CD4-positive, alpha-beta T cell treated with Interleukin-1 beta for 1 hour (primary cell): ENCODE results near the gene TMEM59.
"Not testable (repeated sequence)": the region's sequence is repeated elsewhere in the genome, so short reads cannot be mapped to it uniquely, and the experiment has no call there.

Experiments
- DNase-seq, 2 donors: peaks; one replicate each; pipeline ENCODE4 v3.0.0-alpha.2; 2020 to 2022

TMEM59 gene

DNA sequence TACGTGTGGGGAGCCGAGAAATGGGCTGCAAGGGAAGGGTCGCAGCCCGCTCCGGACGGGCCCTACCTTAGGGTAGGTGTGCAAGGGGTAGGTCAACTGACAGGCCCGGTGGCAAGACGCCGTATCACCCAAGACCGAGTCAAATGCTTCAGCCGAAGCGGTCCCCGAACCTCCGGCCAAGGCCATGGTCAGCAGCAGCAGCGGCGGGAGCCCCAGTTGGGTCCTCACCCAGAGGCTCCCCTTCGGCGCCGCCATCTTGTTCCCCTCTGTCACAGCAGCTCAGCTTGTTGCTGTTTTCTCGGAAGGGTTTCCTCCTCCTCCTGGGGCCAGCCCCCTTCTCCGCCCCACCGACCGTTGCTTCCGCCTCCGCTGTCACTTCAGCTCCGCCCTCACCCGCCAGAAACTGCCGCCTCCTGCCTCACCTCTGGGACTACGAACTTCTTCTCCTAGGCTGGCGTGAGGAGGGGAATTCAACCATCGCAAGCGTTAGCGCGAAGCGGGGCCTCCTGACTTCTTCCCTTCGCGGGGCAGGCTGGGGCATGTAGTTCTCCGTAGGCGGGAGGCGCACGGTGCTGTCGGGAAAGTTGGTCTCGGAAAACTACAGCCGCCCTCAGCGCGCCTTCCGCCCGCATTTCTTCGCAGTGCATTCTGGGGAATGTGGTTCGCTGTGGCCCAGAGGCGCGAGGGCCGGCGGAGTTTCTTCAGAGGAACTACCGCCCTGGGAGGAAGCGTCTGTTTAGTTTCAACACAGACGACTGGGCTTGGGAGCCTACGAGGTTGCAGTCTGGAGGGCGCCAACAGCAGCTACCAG lies at the start of gene TMEM59, which contains the start of gene TCEANC2:
TMEM59 (minus strand) TSS at position 271 of the 811 bp plus-strand sequence; CDS start at position 255, 16 bp downstream.
TCEANC2 (plus strand) TSS at position 675 of the 811 bp plus-strand sequence. CDS start 815 bp downstream, outside the sequence.
- peak; percentile 98 for DNase-seq

- DNase-seq = no peak
Observed at GRCh38 chr1:54100500-54100899, 47.5 kb upstream of the TMEM59 start.

- DNase-seq = no peak
Observed at GRCh38 chr1:54099061-54099610, 46.1 kb upstream of the TMEM59 start.

DNA sequence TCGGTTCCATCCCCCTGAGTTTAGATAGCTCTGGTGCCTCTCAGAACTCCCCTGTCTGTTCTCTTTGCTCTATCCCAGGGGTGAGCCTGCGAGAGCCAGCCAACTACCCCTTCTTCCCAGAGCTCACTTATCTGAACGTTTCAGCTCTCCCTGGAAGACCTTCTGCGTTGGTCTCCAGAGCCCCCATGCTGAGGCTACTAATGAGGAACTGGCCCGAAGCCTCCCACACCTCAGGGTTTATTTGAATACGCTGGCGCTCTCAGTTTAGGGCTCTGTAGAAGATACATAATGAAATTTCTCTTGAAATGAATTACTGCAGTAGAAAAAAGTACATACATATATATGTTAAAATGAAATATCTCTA lies 43.9 kb upstream of the TMEM59 start:
- DNase-seq = no peak

GRCh38 chr1:54096227-54096876 lies 43.3 kb upstream of the TMEM59 start:
- no peak for DNase-seq

DNA sequence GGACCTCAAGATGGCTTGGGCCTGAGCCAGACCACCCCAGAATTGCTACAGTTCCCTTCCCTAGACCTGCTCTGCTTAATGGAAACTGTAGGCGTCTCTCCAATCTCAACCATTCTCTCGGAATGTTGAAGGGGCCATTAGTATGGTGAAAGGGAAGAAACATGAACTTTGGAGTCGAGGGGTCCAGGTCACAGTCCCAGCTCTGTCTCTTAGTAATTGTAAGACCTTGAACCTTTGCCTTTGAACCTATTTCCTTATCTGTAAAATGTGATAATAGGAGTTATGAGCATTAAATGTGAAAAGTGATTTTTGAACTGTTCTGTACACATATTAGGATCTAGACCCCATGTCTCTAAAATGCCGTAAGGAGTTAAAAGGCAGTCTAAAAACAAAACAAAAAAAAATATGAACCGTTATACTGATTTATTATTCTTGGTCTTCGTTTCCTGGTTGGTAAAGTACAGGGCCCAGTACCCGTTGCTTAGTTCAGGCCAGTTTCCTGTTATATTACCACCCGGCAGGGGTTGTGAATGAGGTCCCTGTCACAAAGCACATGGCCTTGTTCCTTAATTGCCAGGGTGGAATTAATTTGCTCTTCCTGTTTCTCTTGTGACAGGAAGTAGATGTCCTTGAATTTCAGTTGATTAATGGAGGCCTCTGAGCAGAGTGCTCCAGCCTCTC lies 42.7 kb upstream of the TMEM59 start:
- DNase-seq = peak; percentile 7 to 34

- DNase-seq = not testable (repeated sequence)
Observed at GRCh38 chr1:54094730-54095105, 41.7 kb upstream of the TMEM59 start.

DNA sequence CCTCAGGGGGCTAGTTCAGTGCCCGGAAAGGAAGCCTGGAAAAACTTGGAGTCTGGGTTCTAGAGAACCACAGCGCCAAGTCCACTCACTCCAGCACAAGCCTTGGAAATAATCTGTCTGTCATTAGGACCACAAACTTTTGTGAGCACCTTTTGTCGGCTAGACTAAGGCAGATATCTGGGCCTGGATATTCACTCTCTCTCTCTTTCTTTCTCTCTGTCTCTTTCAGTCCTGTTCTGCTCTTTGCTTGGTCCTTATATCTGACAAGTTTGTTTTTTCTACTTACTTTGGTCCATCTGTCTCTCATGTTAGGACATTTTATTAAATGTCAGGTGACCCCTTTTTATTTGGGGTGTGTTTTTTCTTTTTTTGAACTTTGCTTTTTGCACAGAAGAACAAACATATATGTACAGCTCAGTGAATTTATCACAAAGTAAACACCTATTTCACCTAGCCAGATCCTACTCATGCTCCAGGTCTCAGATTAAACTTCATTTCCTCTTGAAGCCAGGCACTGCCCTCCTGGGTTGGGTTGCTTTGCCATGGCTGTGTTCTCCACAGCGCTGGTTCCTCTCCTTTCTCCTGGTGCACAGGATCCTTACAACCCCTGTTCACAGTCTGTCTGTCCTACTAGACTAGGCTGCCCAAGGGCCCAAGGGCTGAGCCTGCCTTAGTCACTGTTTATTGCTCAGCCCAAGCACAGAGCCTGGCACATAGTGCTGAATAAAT lies 41.2 kb upstream of the TMEM59 start:
- DNase-seq = no peak

DNA sequence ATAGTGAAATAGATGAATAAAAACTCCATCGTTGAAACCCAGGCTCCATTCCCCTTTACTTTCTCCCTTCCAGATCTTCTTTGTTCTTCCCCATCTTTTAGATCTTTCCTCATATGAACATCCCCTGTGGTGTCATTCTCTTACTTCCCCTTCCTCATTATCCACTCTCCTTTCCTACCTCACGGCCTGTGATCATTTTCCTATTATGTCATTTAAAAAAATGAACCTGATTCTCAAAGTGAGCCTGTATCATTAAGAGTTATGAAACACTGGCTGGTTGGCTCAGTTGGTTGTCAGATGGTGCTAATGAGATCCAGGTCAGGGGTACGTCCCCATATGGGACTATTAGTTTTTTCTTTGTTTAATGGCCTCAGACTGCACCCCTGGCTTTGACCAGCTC lies 38.7 kb upstream of the TMEM59 start:
- no peak for DNase-seq

- no peak for DNase-seq
Observed at GRCh38 chr1:54088385-54088784, 35.4 kb upstream of the TMEM59 start.

GRCh38 chr1:54086754-54087153 lies 33.8 kb upstream of the TMEM59 start:
- DNase-seq = no peak

GRCh38 chr1:54084794-54085193 lies 31.8 kb upstream of the TMEM59 start:
- DNase-seq = no peak

- peak; percentile 49 to 59 for DNase-seq
Observed at GRCh38 chr1:54081306-54082270, 28.6 kb upstream of the TMEM59 start.

DNA sequence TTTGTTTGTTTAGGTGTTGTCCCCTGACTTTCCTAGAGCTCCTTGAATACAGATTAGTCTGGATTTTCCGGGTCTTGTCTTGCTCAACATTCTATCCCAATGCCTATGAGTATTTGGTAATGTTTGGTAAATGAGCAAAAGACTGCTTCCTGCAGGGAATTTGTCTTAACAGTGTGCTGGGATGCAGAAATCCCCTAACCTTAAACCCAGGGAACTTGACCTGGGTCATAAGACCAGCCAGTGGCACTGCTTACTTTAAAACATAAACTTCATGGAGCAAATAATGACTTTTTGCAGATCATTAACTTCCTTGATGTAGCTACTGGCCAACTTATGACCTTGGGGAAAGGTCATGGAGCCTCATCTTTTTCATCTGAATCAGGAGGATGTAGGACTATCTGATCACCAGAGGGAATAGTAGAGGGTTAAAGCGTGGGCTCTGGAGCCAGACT lies 27.6 kb upstream of the TMEM59 start:
- no peak for DNase-seq

DNA sequence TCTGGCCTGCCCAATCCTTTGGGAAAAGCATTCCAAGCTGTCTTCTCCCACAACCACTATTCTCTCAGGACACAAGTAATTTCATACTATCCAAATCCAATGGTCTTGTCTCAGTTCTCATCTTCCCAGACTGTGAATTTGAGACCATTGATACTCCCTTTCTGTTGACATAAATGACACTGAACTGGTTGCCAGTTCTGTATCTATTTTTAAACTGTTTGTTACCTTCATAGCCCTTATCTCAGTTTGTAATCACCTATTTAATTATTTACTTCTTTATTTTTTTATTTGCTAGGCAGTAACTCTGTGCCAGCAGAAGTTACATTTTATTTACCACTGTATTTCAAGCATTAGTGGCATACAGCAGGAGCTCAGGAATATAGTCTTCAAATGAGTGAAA lies 24.4 kb upstream of the TMEM59 start:
- no peak for DNase-seq

DNA sequence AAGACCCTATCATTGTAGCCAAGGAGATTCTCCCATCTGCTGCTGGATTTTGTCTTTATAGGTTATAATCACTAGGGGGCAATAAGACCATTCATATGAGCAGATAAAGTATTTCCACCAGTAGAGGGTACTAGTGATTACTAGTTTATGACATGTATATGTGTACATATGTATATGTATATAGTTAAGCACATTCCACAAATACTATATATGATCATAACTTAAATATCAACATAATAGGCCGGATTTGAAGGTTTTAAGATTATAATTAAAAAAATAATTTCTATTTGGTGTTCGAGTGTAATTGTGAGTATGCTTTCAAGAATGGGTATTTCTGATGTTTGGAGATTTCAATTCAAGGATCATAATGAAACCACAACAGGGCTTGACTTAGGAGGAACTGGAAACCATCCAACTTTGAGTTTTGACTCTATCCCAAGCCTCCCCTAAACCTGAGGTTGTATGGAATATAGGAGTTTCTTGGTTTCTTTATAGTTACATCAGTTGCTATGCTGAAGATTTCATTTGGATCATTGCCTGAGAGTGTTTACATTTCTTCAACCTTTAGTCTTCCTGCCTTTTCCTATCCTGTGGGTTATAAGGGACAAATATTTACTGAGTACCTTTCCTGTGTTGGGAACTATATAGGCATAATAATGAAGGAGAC lies 17.3 kb upstream of the TMEM59 start:
- peak in 1 of 2 donors; percentile 65 for DNase-seq

DNA sequence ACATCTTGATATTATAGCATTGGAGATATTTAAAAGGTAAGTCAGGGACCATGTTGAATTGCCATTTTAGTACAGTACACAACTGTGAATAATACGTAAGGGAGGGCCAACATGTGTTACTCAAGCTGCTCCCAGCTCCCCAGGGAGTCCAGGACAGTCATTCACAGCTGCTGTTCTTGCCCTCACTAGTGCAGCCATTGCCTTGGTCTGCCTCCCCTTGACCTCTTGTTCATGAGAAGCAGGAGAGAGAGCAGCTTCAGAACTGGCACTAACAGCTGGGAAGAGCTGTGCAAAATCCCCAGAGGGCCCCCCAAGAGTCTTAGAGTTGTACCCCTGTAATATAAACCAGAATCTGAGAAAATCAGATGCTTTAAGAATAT lies 16.8 kb upstream of the TMEM59 start:
- DNase-seq = no peak

DNA sequence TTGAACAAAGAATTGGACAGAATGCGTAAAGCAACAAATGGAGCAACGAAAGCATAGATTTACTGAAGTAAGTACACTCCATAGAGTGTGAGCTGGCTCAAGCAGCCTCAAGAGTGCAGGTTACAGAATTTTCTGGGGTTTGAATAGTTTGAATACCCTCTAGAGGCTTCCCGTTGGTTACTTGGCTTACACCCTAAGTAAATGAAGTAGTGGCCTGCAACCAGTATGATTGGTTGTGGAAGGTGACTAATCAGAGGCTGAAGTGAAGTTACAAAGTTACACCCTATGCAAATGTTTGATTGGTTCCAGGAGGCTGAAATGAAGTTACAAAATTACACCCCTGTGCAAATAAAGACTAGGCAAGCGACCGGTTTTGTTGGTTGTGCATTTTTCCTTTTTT lies 11.3 kb upstream of the TMEM59 start:
- DNase-seq = no peak

- peak in 1 of 2 donors; percentile 0 for DNase-seq
Observed at GRCh38 chr1:54054438-54054749, 1.4 kb upstream of the TMEM59 start.

GRCh38 chr1:54053745-54054437 lies 887 bp upstream of the TMEM59 start:
- peak in 1 of 2 donors; percentile 15 for DNase-seq
